Thymus (tissue), 11 donors: ENCODE measurements around the gene KCNK3. TPM values are rescaled to one million over a fixed set of nuclear protein-coding genes. Genes with fewer than 3 reads are reported as not detected.

Experiments
- DNase-seq, 9 donors: peaks; one replicate each; pipeline ENCODE4 v3.0.0-alpha.2; 2013; ENCODE audit warnings: low spot score in 9 of 9, low read depth in 6 of 9, missing footprints in 1 of 9
- H3K27ac ChIP-seq, 2 donors: one replicate each; pipeline ENCODE4 v1.5.1; 2013; ENCODE audit warnings: control low read depth in 1 of 2, low read depth in 1 of 2, low read length in 1 of 2, mild to moderate bottlenecking in 1 of 2, moderate library complexity in 1 of 2
- H3K27me3 ChIP-seq, 2 donors: one replicate each; pipeline ENCODE4 v1.5.1; 2013; ENCODE audit warnings: low read length in 1 of 2; ENCODE audit not compliant: control insufficient read depth in 2 of 2, insufficient read depth in 1 of 2
- H3K36me3 ChIP-seq, 2 donors: one replicate each; pipeline ENCODE4 v1.5.1; 2013; ENCODE audit warnings: low read length in 1 of 2, mild to moderate bottlenecking in 1 of 2, moderate library complexity in 1 of 2; ENCODE audit not compliant: control insufficient read depth in 2 of 2, insufficient read depth in 2 of 2
- H3K4me1 ChIP-seq, 2 donors: one replicate each; pipeline ENCODE4 v1.5.1; 2013; ENCODE audit warnings: low read length in 2 of 2; ENCODE audit not compliant: control insufficient read depth in 2 of 2, insufficient read depth in 2 of 2
- H3K4me3 ChIP-seq, 2 donors: one replicate each; pipeline ENCODE4 v1.5.1; 2013; ENCODE audit warnings: low read length in 2 of 2, control low read depth in 1 of 2, mild to moderate bottlenecking in 1 of 2
- H3K9me3 ChIP-seq, 2 donors: one replicate each; pipeline ENCODE4 v1.5.1; 2013; ENCODE audit warnings: low read length in 1 of 2, mild to moderate bottlenecking in 1 of 2; ENCODE audit not compliant: control insufficient read depth in 2 of 2, insufficient read depth in 1 of 2
- WGBS: extraction: QIAGEN DNeasy Blood & Tissue Kit; methylation state at CpG from one replicate; pipeline ENCODE4 v1.1.7; 2013; 5-methylcytosine and 5-hydroxymethylcytosine counted together
- polyA plus RNA-seq: library from polyadenylated mRNA; stranded (reverse); fragments of 200-250 nt; gene quantifications from one replicate; pipeline ENCODE4 v1.2.3, GENCODE V29; 2013
- total RNA-seq: library from RNA; stranded (reverse); fragments of 120-200 nt; gene quantifications from one replicate; pipeline ENCODE4 v1.2.4, GENCODE V29; 2013
- donor health status: healthy.

The KCNK3 gene
- total and polyA plus RNA-seq, 2 donors, result 0.05 to 0.71 TPM

DNA sequence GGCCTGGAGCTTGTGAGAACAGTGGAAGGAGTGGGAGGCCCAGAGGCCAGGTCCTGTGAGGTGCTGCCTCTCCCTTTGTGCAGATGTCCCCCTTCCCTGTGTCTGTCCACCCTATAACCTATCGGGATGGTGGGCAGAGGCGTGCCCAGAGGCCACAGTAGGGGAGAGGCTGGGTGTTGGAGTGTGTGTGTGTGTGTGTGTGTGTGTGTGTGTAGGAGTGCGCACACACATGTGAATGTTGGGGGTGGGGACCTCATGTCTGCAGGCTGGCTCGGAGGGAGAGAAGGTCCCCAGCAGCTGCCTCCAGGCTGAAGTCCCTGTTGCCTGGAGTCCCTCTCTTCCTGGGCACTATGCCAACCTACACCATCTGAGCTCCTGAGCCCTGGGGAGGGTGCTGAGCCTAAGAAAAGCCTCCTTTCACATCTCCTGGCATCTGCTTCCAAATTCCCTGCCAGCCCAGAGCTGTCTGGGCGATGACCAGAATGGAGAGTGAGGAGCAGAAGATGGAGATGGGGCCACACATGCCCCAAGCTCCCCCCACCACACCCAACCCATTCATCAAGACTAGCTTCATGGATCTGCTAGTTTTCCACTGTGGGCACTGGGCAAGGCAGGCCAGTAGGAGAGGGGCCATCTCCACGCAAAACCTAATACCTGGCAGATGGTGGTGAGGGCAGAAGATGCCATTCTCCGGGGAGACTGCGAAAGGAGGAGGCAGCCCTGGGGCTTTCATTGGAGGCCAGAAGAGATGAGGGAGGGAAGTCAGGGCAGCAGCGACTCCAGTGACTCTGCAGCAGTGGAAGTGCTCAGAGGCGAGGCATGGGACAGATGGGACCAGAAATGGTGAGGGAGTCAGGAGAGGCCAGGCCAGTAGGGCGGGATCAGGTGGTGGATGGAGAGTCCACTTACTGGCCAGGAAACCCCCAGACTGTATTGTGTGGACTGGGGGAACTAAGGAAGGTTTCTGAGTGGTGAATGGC lies 20.3 kb downstream of the KCNK3 start:
- Histone ChIP-seq H3K4me3 (no peak overlapping the region), H3K27ac (no peak overlapping the region), H3K27me3 (peaks cover 0 to 36% of the 10 kb centered on the region in 2 donors), H3K4me1 (no peaks in the 10 kb centered on the region), H3K9me3 (no peaks in the 10 kb centered on the region), H3K36me3 (no peaks in the 10 kb centered on the region)
- no peak for DNase-seq
- WGBS, result 92% methylated on average over 11 of the region's 11 CpGs

DNA sequence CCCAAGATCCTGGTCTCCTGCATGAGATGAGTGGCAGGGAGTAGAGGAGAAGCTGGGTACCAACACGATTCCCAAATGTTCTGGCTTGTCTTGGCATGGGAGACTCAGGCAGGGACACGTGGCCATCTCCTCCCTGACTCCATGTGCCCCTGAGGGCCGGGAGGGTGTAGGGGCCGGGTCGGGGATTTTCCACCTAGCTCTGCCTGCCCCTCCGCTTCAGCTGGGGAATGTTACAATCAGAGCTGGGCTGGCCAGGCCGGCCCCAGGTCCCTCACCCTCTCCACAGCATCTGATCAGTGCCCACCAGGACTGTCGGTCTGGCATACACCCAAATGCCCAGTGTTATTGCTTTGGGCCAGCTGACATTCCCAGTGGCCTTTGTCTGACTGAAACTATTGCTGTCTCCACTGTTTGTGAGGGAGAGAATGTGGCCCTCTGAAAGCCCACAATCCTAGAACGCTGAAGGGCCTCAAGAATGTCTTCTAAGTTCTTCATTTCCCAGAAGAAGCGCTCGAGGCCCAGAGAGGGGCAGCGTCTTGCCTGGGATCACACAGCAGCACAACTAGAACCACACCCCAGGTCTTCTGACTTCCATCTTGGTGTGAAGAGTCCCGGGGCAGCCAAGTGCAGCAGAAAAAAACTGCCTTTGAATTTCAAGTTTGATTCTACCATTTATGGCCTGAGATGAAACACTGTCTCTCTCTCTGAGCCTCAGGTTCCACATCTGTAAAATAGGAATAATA lies 23.2 kb downstream of the KCNK3 start:
- Histone ChIP-seq H3K27ac (no peak overlapping the region), H3K4me1 (peaks cover 10% of the 10 kb centered on the region in 2 donors), H3K36me3 (no peaks in the 10 kb centered on the region), H3K4me3 (no peak overlapping the region), H3K9me3 (no peaks in the 10 kb centered on the region), H3K27me3 (peaks cover 0 to 23% of the 10 kb centered on the region in 2 donors)
- no peak for DNase-seq
- WGBS, result 94% methylated on average over 13 of the region's 13 CpGs

DNA sequence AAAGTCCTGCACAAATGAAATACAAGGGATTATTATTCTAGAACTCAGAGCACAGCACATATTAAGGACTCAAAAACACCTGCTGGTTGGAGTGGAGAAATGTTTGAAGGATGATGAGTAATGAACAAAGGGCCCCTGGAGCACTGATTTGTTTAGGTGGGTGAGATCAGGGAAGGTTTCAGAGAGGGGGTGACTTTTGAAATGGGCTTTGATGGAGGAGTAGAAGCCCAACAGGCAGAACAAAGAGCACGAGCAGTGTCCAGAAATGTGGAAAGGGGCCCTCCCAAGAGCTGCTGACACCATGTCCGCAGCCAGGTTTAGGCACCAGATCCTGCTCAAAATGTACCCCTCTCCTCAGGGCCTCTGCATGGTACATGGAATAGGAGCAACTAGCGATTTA lies 23.8 kb downstream of the KCNK3 start:
- peaks cover 16% of the 10 kb centered on the region in 2 donors for H3K4me1 ChIP-seq

DNA sequence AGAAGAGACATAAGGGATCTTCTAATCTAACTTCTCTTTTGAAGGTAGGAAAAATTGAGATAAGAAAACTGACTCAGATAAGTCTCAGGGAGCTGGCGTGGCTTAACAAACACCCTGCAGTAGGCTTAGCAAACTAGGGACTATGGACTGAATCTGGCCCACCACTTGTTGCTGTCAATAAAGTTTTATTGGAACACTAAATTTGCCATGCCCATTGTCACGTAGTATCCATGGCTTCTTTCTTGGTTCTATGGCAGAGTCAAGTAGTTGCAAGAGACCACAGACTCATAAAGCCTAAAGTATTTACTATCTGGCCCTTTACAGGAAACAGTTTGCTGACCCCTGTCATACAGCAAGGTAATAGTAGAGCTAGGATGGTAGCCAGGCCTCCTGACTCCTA lies 24.2 kb downstream of the KCNK3 start:
- 98% methylated on average over 2 of the region's 2 CpGs for WGBS
- Histone ChIP-seq H3K4me1 (peaks cover 20 to 21% of the 10 kb centered on the region in 2 donors), H3K4me3 (no peak overlapping the region), H3K9me3 (no peaks in the 10 kb centered on the region), H3K27me3 (peaks cover 0 to 16% of the 10 kb centered on the region in 2 donors), H3K27ac (no peak overlapping the region), H3K36me3 (no peaks in the 10 kb centered on the region)
- DNase-seq, result no peak

More for the DNA sequence above, 23.8 kb downstream of the KCNK3 start:
- H3K4me3 ChIP-seq, result no peak overlapping the region
- H3K9me3 ChIP-seq, result no peaks in the 10 kb centered on the region
- no peak for DNase-seq
- H3K36me3 ChIP-seq, result no peaks in the 10 kb centered on the region
- peaks cover 0 to 19% of the 10 kb centered on the region in 2 donors for H3K27me3 ChIP-seq
- H3K27ac ChIP-seq, result no peak overlapping the region
- 96% methylated on average over 3 of the region's 3 CpGs for WGBS

DNA sequence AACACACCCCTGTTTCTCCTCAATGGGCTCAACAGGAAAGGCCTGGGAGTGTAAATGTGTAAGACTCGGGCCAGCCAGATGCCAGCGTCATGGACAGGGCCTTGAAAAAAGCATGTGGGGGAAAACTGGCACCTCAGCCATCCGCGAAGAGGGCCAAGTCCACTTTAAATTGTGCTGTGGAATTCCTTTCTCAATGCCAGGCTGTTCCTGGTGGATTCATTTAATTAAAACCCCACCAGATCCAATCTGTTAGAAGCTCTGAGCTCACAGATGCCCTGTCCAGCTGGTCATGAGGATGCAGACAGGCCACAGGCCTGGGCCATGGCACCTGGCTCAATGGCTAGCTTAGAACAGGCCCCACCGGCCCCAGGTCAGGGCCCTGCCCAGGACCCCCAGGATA lies 24.8 kb downstream of the KCNK3 start:
- Histone ChIP-seq H3K27me3 (peaks cover 0 to 10% of the 10 kb centered on the region in 2 donors), H3K36me3 (no peaks in the 10 kb centered on the region), H3K27ac (no peak overlapping the region), H3K4me3 (no peak overlapping the region), H3K4me1 (peaks cover 23% of the 10 kb centered on the region in 2 donors), H3K9me3 (no peaks in the 10 kb centered on the region)
- 88% methylated on average over 5 of the region's 5 CpGs for WGBS
- no peak for DNase-seq

DNA sequence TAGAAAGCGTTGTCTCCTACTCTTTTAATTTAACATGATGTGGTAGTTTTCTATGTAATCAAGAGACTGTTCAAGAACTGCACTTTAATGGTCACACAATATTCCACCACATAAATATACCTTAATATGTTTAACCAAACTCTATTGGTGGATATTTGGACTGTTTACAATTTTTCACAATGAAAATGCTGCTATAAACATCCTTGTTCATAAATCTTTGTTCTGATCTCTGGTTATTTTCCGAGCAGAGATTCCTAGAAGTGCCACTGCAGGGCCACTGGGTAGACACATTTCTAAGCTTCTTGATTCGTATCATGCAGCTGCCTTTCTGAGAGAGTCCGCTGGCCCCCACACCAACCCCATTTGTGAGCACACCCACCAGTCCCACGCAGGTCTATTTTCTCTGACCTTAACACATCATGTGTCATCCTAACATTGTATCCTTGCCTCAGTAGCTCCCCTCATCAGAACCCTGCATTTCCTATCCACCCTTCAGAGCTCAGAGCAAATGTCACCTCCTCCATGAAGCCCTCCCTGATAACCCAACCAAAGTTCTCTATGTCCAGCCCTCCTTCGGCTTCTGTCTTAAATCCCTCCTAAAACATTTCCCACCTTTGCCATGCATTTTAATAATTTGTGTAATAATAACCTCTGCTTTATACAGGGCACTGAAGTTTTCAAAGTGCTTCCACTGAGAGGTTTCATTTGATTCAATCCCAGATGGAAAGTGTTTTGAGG lies 26.6 kb downstream of the KCNK3 start:
- Histone ChIP-seq H3K4me1 (peaks cover 23 to 24% of the 10 kb centered on the region in 2 donors), H3K27me3 (peaks cover 0 to 5% of the 10 kb centered on the region in 2 donors), H3K4me3 (no peak overlapping the region), H3K9me3 (no peaks in the 10 kb centered on the region), H3K27ac (no peak overlapping the region), H3K36me3 (no peaks in the 10 kb centered on the region)
- DNase-seq, result no peak
- 92% methylated on average over 6 of the region's 6 CpGs for WGBS

DNA sequence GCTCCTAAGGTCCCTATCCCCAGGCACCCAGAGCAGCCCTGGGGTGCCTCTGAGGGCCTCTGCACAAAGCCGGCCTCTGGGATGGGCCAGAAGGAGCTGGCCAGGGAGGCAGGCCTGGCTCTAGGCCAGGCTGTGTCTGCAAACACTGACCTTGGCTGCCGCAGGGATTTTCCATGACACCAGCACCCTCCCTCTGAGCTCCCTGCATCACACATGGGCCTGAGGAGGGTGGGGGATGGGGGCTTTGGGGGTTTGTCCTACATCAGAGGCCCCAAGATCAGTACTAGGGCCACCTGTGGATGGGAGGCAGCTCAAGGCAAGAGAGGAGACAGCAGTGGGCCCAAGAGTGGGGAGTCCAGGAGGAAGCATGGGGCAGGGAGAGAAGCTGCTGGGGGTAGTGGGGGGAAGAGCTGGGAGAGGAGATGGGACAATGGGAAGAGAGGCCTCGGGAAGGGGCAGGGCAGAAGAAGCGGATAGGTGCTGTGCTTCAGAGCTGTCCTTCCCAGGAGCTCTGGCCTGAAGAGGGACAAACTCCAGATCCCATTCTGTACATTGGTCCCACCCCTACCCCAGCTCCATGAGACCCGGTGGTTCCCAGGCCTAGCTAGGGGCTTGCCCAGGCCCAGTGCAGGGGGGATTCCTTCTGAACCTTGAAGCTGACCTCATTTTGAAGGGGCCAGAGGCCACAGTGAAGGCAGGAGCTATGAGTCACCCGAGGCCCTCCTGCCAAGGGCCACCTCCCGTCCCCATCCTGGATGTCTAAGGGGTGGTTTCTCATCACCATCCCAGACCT lies 28.0 kb downstream of the KCNK3 start:
- DNase-seq, result peak in 1 of 9 donors; percentile 35
- Histone ChIP-seq H3K9me3 (no peaks in the 10 kb centered on the region), H3K4me1 (peaks cover 28% of the 10 kb centered on the region in 2 donors), H3K27ac (peak overlapping the region; percentile 87 to 88), H3K27me3 (peaks cover 2 to 7% of the 10 kb centered on the region in 2 donors), H3K4me3 (no peak overlapping the region), H3K36me3 (no peaks in the 10 kb centered on the region)
- WGBS, result 90% methylated on average over 7 of the region's 7 CpGs
